Measurements from ENCODE around the gene LOC101059915.
"Not testable (repeated sequence)": the region's sequence is repeated elsewhere in the genome, so short reads cannot be mapped to it uniquely, and the experiment has no call there.

LOC101059915 gene

DNA sequence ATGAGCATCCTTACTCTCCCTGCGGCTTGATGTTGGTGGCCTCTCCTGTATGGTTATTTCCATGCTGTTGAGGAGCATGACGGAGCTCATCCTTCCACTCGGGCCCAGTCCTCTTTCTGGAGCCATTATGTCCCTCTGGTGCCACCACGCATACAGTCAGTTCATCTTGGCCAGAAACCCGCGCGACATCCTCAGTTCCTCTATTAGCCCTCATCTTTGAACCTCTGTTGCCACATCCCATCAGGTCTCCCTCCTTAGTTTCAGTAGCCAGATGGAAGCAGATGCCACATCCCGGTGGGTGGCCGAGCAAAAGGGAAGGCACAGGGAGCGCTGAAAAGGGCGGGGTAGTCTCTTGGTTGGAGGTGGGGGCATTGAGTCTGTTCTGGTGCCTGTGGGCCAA lies 4.6 kb downstream of the LOC101059915 start:
- Histone ChIP-seq H3K9me3 (no peaks in the 10 kb centered on the region), H3K36me3 (replicated peaks) (no peaks in the 10 kb centered on the region), H3K4me1 (no peaks in the 10 kb centered on the region), H3K4me3 (no peak overlapping the region), H3K27me3 (ENCODE audit: low read depth) (no peaks in the 10 kb centered on the region; the same call in 1 of the 2 replicates)
- DNase-seq (ENCODE audit: low spot score in 2 of 2) = no peak
- in situ Hi-C loops (cut with MboI; ENCODE audit: low sequenced_read_pairs) = no loop called here

DNA sequence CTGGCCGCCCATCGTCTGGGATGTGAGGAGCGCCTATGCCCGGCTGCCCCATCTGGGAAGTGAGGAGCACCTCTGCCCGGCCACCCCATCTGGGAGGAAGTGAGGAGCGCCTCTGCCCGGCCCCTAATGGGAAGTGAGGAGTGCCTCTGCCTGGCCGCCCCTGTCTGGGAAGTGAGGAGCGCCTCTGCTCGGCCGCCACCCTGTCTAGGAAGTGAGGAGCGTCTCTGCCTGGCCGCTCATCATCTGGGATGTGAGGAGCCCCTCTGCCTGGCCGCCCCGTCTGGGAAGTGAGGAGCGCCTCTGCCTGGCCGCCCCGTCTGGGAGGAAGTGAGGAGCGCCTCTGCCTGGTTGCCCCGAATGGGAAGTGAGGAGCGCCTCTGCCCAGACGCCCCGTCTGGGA lies 8.3 kb downstream of the LOC101059915 start:
- DNase-seq (ENCODE audit: low spot score in 2 of 2); H3K36me3 ChIP-seq (replicated peaks); H3K9me3 ChIP-seq; H3K27me3 ChIP-seq (ENCODE audit: low read depth); H3K4me3 ChIP-seq; in situ Hi-C loops (cut with MboI; ENCODE audit: low sequenced_read_pairs); H3K4me1 ChIP-seq: not testable (repeated sequence)

DNA sequence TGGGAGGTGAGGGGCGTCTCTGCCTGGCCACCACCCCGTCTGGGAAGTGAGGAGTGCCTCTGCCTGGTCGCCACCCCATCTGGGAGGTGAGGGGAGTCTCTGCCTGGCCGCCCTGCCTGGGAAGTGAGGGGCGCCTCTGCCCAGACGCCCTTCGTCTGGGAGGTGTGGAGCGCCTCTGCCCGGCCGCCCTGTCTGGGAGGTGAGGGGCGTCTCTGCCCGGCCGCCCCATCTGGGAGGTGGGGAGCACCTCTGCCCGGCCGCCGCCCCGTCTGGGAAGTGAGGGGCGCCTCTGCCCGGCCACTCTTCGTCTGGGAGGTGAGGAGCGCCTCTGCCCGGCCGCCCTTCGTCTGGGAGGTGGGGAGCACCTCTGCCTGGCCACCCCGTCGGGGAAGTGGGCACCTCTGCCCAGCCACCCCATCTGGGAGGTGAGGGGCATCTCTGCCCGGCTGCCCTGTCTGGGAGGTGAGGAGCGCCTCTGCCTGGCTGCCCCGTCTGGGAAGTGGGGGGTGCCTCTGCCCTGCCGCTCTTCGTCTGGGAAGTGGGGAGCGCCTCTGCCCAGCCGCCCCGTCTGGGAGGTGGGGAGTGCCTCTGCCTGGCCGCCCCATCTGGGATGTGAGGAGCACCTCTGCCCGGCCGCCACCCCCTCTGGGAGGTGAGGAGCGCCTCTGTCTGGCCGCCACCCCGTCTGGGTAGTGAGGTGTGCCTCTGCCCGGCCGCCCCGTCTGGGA lies 8.9 kb downstream of the LOC101059915 start:
- H3K4me3 ChIP-seq; H3K4me1 ChIP-seq; H3K9me3 ChIP-seq; H3K36me3 ChIP-seq (replicated peaks); in situ Hi-C loops (cut with MboI; ENCODE audit: low sequenced_read_pairs); H3K27me3 ChIP-seq (ENCODE audit: low read depth): not testable (repeated sequence)
- DNase-seq (ENCODE audit: low spot score in 2 of 2) = peak in 1 of 2 experiments; percentile 4

DNA sequence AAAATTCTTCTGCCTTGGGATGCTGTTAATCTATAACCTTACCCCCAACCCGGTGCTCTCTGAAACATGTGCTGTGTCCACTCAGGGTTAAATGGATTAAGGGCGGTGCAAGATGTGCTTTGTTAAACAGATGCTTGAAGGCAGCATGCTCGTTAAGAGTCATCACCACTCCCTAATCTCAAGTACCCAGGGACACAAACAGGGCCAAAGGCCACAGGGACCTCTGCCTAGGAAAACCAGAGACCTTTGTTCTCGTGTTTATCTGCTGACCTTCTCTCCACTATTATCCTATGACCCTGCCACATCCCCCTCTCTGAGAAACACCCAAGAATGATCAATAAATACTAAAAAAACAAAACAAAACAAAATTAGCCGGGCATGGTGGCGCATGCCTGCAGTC lies 9.8 kb downstream of the LOC101059915 start:
- H3K36me3 ChIP-seq (replicated peaks); H3K27me3 ChIP-seq (ENCODE audit: low read depth); DNase-seq (ENCODE audit: low spot score in 2 of 2); H3K4me3 ChIP-seq; in situ Hi-C loops (cut with MboI; ENCODE audit: low sequenced_read_pairs); H3K4me1 ChIP-seq; H3K9me3 ChIP-seq: not testable (repeated sequence)

DNA sequence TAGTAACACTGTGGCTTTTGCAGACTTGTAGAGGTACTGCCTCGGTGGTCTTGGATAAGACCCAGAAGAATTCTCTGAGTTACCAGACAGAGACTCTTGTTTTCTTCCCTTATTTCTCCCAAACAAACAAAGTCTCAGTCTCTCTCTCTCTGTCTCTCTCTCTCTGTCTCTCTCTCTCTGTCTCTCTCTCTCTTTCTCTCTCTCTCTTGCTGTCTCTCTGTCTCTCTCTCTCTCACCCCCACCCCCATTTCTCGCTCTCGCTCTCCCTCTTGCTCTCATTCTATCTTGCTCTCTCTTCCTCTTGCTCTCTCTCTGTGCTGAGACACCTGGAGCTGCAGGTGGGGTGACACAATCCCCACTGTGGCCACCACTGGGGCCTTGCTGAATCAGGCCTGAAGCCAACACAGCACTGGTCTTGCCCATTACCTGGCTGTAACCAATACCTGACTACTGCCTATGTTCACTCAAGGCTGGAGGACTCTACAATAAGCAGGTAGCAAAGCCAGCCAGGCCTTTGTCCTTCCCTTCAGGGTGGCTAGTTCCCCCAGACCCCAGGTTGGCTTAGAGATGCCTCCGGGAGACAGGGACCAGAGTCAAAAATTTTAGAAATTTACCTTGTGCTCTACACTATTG lies 12.3 kb downstream of the LOC101059915 start:
- in situ Hi-C loops (cut with MboI; ENCODE audit: low sequenced_read_pairs) = no loop called here
- H3K36me3 ChIP-seq (replicated peaks) = no peaks in the 10 kb centered on the region
- H3K27me3 ChIP-seq (ENCODE audit: low read depth) = no peaks in the 10 kb centered on the region
- no peaks in the 10 kb centered on the region for H3K9me3 ChIP-seq
- H3K4me3 ChIP-seq = no peak overlapping the region
- no peak for DNase-seq (ENCODE audit: low spot score in 2 of 2)
- no peaks in the 10 kb centered on the region for H3K4me1 ChIP-seq

DNA sequence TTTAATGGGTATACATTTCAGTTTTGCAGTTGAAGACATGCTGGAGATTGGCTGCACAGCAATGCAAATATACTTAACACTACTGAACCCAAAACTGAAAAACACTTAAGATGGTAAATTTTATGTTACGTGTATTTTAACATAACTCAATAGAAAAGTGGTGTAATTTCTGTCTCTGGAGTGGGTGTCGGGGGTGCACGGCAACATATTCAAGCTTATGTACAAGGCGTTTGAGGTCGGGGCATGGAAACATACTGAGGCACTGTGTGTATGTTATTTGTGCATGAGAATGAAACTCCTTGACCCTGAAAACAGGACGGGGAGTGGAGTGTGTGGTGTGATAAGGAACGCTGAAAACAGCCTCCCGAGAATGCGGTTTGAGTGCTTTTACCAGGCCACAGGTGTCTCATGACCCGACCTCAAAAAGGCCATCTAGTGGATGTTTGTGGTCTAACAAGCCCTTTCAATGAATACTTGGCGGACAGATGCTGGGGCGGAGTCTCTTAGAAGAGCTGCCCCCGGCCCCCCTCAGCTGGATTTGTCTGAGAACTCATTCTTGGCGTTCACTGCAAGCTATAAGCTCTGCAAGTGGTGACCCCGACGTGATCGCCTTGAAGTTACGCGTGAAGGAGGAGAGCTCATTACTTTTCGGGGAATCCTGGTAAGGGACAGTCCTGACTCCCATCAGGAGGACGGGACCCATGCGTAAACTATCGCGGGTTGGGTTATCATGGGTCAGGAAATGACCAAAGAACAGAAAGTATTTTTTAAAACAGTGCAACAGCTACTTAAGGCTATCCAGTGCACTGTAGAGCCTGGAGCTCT lies 29.5 kb downstream of the LOC101059915 start:
- H3K4me1 ChIP-seq; H3K27me3 ChIP-seq (ENCODE audit: low read depth); DNase-seq (ENCODE audit: low spot score in 2 of 2); in situ Hi-C loops (cut with MboI; ENCODE audit: low sequenced_read_pairs); H3K9me3 ChIP-seq; H3K4me3 ChIP-seq; H3K36me3 ChIP-seq (replicated peaks): not testable (repeated sequence)

DNA sequence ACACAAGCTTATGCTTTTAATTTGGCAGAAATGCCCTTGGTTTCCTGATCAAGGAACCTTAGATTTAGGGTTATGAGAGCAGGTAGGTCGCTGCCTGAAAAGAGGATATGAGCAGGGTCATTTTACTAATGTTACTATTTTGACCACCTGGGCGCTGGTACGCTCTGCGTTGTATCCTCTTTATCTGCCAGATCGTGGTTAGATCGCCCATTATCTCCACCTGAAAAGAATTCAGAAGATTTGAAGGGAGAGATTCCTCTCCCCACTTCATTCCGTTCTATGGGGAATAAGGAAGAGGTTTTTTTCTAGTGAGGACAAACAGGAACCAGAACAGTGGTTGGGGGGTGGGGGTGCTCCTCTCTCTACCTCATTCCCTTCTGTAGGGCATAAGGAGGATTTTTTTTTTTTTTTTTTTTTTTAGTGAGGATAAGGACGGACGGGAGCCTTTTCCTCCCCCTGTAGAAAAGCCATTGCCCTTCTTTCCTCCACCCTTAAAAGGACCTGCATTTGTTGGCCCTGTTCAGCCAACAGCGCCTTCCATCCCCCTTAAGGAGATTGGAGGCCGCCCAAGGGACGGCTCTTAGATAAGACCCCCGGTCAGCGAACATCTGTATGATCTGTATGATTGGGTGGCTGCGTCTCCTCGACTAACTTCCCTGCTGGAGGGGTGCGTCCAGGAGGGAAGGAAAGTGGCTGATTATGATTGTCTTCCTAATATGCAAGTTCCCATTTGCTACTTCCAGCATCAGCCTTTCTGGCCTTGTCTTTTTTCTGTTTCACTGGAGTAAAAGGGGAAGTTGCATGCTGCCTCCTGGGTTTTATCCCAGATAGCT lies 30.3 kb downstream of the LOC101059915 start:
- in situ Hi-C loops (cut with MboI; ENCODE audit: low sequenced_read_pairs); H3K4me1 ChIP-seq: not testable (repeated sequence)

DNA sequence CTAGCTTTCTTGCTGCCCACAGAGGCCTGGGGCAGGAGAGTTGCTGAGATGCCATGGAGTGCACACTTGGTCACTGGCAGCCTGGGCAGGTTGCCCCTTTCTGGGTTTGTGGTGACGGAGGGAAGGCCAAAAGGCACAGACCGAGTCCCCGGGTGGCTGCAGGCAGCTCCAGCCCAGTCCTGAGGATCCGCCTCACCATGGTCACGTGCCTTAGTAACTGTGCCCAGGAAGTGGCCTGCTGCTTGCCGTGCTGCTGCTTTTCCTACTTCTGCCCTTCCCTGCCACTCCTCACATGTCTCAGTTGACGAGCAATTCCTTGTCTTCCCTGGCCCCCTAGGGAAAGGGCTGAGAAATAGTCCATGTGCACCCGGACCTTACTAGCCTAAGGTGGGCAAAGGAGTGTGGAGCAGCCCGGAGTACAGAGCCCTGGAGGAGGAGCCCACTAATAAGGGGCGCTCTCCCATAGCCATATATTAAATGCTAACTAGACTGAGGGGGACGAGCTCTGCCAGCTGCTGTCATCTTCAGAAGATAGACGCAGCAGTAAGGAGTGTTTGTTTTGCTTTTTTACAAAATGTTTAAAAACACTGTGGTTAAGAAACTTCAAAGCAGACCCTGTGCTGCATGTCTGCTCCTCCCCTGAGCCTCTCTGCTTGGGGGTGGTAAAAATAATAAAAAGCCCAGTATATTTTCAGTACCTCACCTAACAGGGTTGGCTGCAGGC lies 31.1 kb downstream of the LOC101059915 start:
- H3K27me3 ChIP-seq (ENCODE audit: low read depth); H3K4me3 ChIP-seq; H3K9me3 ChIP-seq; in situ Hi-C loops (cut with MboI; ENCODE audit: low sequenced_read_pairs); DNase-seq (ENCODE audit: low spot score in 2 of 2); H3K4me1 ChIP-seq; H3K36me3 ChIP-seq (replicated peaks): not testable (repeated sequence)

More for the DNA sequence above, 30.3 kb downstream of the LOC101059915 start:
- H3K27me3 ChIP-seq (ENCODE audit: low read depth); DNase-seq (ENCODE audit: low spot score in 2 of 2); H3K36me3 ChIP-seq (replicated peaks); H3K4me3 ChIP-seq; H3K9me3 ChIP-seq: not testable (repeated sequence)

DNA sequence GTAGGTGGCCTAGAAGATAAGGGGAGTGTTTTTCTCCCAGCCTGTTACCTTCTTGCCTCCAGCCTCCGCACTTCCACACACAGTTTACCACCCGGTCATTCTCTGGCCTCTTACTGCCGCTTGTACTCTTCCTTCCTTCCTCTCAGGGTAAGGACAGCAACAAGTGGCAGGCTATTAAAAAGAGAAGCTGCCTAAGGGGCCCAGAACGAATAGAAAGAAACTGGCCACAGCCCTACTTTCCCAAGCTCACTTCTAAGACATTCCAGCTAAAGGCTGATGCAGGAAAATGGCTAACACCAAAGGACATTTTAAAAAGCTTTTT lies 31.6 kb downstream of the LOC101059915 start:
- H3K27me3 ChIP-seq (ENCODE audit: low read depth); H3K9me3 ChIP-seq; H3K4me1 ChIP-seq; H3K36me3 ChIP-seq (replicated peaks); H3K4me3 ChIP-seq; DNase-seq (ENCODE audit: low spot score in 2 of 2); in situ Hi-C loops (cut with MboI; ENCODE audit: low sequenced_read_pairs): not testable (repeated sequence)

DNA sequence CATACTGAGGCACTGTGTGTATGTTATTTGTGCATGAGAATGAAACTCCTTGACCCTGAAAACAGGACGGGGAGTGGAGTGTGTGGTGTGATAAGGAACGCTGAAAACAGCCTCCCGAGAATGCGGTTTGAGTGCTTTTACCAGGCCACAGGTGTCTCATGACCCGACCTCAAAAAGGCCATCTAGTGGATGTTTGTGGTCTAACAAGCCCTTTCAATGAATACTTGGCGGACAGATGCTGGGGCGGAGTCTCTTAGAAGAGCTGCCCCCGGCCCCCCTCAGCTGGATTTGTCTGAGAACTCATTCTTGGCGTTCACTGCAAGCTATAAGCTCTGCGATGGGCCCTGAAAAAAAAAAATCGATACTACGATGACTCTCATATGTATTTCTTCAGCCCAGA lies 35.5 kb downstream of the LOC101059915 start:
- H3K9me3 ChIP-seq; H3K4me3 ChIP-seq; H3K36me3 ChIP-seq (replicated peaks); H3K27me3 ChIP-seq (ENCODE audit: low read depth); DNase-seq (ENCODE audit: low spot score in 2 of 2); H3K4me1 ChIP-seq; in situ Hi-C loops (cut with MboI; ENCODE audit: low sequenced_read_pairs): not testable (repeated sequence)

DNA sequence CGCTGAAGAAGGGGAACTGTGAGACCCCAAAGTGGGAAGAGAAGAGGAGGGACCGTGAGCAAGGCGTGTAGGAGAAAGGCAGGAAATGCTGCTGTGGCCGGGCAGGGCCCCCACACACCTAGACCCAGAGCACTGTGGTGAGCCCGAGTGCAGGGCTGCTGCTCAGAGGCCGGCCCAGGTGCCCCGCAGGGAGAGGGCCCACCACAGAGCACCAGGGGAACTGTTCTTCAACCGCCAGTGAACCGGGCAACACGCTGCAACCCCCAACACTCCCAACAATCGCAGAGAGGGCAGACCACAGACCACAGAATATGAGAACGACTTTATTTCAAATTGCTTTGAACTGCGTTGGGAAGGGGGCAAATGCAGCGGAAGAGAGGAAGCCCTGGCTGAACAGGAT lies 46.7 kb downstream of the LOC101059915 start:
- H3K4me3 ChIP-seq; H3K9me3 ChIP-seq; H3K27me3 ChIP-seq (ENCODE audit: low read depth); DNase-seq (ENCODE audit: low spot score in 2 of 2); H3K36me3 ChIP-seq (replicated peaks); H3K4me1 ChIP-seq; in situ Hi-C loops (cut with MboI; ENCODE audit: low sequenced_read_pairs): not testable (repeated sequence)

DNA sequence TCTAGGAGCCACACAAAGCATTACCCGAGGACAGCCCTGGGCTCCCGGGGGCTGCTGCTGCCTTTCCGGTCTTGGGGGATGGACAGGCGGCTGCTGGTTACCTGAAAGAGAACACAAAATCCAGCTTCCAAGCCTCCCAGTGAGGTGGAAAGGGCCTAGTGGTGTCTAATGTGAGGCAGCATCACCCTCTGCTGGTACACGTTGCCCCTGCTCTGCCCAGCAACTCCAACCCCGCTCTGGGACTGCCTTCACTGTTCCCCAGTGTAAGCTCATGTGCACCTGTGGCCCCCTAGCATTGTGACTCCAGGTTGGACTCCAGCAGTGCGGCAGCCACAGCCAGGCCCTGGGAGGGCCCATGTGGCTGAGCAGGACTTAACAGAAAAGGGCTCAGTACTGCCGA lies 48.2 kb downstream of the LOC101059915 start:
- DNase-seq (ENCODE audit: low spot score in 2 of 2); H3K9me3 ChIP-seq; H3K27me3 ChIP-seq (ENCODE audit: low read depth); H3K4me1 ChIP-seq; H3K4me3 ChIP-seq; in situ Hi-C loops (cut with MboI; ENCODE audit: low sequenced_read_pairs); H3K36me3 ChIP-seq (replicated peaks): not testable (repeated sequence)

DNA sequence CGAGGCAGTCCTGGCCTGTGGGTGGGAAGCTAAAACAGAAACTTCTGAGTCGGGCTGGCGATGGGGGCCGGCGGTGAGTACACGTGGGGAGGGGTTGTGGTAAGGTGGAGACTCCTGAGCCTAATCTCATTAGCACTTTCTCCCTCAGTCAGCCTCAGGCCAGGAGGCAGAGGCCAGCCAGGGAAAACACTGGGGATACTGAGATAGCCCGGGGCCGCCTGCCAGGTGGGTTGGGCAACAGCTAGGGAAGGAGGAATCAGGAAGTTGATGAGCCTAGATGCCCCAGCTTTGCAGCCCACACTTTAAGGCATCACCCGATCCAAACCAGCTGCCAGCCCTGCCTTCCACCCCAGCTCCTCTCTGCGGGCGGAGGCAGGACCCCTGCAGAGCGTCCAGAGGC lies 49.0 kb downstream of the LOC101059915 start:
- H3K4me3 ChIP-seq; H3K9me3 ChIP-seq; H3K27me3 ChIP-seq (ENCODE audit: low read depth); in situ Hi-C loops (cut with MboI; ENCODE audit: low sequenced_read_pairs); H3K4me1 ChIP-seq; DNase-seq (ENCODE audit: low spot score in 2 of 2); H3K36me3 ChIP-seq (replicated peaks): not testable (repeated sequence)

Data from HAP-1 (cell line).